ENCODE results near the gene SLC46A1. TPM values are rescaled to one million over a fixed set of nuclear protein-coding genes. Genes with fewer than 3 reads are reported as not detected.

The SLC46A1 gene
- total RNA-seq, 1 donor from 2014 or later: 16.1 TPM

DNA sequence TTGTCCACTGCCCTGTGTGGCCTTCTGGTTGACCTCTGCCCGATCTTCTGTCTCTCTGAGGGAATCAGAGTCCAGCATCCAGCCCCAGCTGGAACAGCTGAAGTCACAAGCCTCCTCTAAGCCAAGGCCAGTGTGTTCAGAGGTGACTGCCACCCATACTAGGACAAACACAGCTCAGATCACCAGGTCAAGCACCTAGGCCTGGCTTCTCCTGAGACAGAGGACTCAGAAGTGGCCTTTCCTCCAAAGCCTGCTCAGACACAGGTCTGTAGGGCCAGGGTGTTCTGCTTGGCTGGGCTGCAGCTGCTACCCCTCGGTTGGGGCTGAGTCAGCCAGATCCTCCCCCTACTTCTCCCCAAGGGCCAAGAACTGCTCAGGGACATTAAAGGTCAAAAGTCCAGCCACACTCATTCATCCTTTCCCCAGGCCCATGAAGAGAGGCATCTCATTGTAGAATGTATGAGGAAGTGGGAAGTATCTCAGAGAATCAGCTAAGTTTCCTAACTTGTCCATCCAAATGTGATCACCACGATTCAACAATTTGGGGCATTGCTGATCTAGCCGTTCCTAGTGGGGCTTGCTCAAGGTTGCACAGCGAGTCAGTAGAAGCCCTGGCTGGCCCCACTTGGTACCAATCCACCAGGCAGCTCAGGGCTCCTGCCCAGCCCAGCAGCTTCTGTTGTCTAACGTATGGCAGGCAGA, 7.6 kb downstream of the SLC46A1 start:
- no peaks in the 10 kb centered on the region for H3K27me3 Mint-ChIP-seq
- H3K9me3 Mint-ChIP-seq (ENCODE audit: low read depth): no peaks in the 10 kb centered on the region
- H3K36me3 Mint-ChIP-seq (ENCODE audit: insufficient read depth): peaks cover 7% of the 10 kb centered on the region
- TF ChIP-seq, protein P1, sequence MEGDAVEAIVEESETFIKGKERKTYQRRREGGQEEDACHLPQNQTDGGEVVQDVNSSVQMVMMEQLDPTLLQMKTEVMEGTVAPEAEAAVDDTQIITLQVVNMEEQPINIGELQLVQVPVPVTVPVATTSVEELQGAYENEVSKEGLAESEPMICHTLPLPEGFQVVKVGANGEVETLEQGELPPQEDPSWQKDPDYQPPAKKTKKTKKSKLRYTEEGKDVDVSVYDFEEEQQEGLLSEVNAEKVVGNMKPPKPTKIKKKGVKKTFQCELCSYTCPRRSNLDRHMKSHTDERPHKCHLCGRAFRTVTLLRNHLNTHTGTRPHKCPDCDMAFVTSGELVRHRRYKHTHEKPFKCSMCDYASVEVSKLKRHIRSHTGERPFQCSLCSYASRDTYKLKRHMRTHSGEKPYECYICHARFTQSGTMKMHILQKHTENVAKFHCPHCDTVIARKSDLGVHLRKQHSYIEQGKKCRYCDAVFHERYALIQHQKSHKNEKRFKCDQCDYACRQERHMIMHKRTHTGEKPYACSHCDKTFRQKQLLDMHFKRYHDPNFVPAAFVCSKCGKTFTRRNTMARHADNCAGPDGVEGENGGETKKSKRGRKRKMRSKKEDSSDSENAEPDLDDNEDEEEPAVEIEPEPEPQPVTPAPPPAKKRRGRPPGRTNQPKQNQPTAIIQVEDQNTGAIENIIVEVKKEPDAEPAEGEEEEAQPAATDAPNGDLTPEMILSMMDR (IDR thresholded peaks at IDR 0.05; ENCODE audit: unreplicated experiment): no peak
- no peak for DNase-seq (ENCODE audit: low spot score, unreplicated experiment)
- H3K27ac Mint-ChIP-seq: no peak overlapping the region
- no peak overlapping the region for H3K4me3 Mint-ChIP-seq (ENCODE audit: low read depth)
- H3K4me1 Mint-ChIP-seq (ENCODE audit: low read depth): no peaks in the 10 kb centered on the region

GRCh38 chr17:28397687-28398279, 8.2 kb downstream of the SLC46A1 start:
- H3K36me3 Mint-ChIP-seq (ENCODE audit: insufficient read depth): peaks cover 6% of the 10 kb centered on the region
- H3K4me1 Mint-ChIP-seq (ENCODE audit: low read depth): no peaks in the 10 kb centered on the region
- no peaks in the 10 kb centered on the region for H3K9me3 Mint-ChIP-seq (ENCODE audit: low read depth)
- peak overlapping the region; percentile 88 for H3K27ac Mint-ChIP-seq
- no peak for DNase-seq (ENCODE audit: low spot score, unreplicated experiment)
- no peaks in the 10 kb centered on the region for H3K27me3 Mint-ChIP-seq
- no peak overlapping the region for H3K4me3 Mint-ChIP-seq (ENCODE audit: low read depth)
- TF ChIP-seq, protein P1 (IDR thresholded peaks at IDR 0.05; ENCODE audit: unreplicated experiment): no peak

GRCh38 chr17:28397275-28397674, 8.7 kb downstream of the SLC46A1 start:
- Mint-ChIP-seq H3K36me3 (ENCODE audit: insufficient read depth) (peaks cover 5% of the 10 kb centered on the region), H3K4me1 (ENCODE audit: low read depth) (no peaks in the 10 kb centered on the region), H3K27ac (no peak overlapping the region), H3K27me3 (no peaks in the 10 kb centered on the region), H3K4me3 (ENCODE audit: low read depth) (no peak overlapping the region), H3K9me3 (ENCODE audit: low read depth) (no peaks in the 10 kb centered on the region)
- no peak for DNase-seq (ENCODE audit: low spot score, unreplicated experiment)
- TF ChIP-seq, protein P1 (IDR thresholded peaks at IDR 0.05; ENCODE audit: unreplicated experiment): no peak

- Mint-ChIP-seq H3K4me3 (ENCODE audit: low read depth) (no peak overlapping the region), H3K36me3 (ENCODE audit: insufficient read depth) (peaks cover 5% of the 10 kb centered on the region), H3K4me1 (ENCODE audit: low read depth) (no peaks in the 10 kb centered on the region), H3K27ac (no peak overlapping the region), H3K9me3 (ENCODE audit: low read depth) (no peaks in the 10 kb centered on the region), H3K27me3 (no peaks in the 10 kb centered on the region)
- TF ChIP-seq, protein P1 (IDR thresholded peaks at IDR 0.05; ENCODE audit: unreplicated experiment): no peak
- no peak for DNase-seq (ENCODE audit: low spot score, unreplicated experiment)
These were observed 9.3 kb downstream of the SLC46A1 start for GRCh38 chr17:28396635-28397239.

DNA sequence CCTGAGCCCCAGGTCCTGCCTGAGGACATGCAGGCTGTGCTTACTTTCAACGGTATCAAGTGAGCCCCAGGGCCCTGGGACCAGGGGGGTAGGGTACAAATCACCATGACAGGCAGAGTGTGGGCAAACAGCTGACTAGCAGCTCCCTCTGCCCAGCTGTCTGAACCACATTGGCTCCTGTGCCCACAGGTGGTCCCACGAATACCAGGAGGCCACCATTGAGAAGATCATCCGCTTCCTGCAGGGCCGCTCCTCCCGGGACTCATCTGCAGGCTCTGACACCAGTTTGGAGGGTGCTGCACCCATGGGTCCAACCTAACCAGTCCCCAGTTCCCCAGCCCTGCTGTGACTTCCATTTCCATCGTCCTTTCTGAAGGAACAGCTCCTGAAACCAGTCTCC, 10.0 kb downstream of the SLC46A1 start:
- Mint-ChIP-seq H3K4me1 (ENCODE audit: low read depth) (no peaks in the 10 kb centered on the region), H3K27me3 (no peaks in the 10 kb centered on the region), H3K4me3 (ENCODE audit: low read depth) (no peak overlapping the region), H3K36me3 (ENCODE audit: insufficient read depth) (peaks cover 7% of the 10 kb centered on the region), H3K9me3 (ENCODE audit: low read depth) (no peaks in the 10 kb centered on the region), H3K27ac (no peak overlapping the region)
- TF ChIP-seq, protein P1 (IDR thresholded peaks at IDR 0.05; ENCODE audit: unreplicated experiment): no peak
- DNase-seq (ENCODE audit: low spot score, unreplicated experiment): no peak
